Glomerular visceral epithelial cell (primary cell): ENCODE data around the gene CCDC182.

Experiments
- DNase-seq: peaks from one replicate; pipeline ENCODE4 v3.0.0-alpha.2; 2016; ENCODE audit errors: extremely low spot score

Gene CCDC182

DNA sequence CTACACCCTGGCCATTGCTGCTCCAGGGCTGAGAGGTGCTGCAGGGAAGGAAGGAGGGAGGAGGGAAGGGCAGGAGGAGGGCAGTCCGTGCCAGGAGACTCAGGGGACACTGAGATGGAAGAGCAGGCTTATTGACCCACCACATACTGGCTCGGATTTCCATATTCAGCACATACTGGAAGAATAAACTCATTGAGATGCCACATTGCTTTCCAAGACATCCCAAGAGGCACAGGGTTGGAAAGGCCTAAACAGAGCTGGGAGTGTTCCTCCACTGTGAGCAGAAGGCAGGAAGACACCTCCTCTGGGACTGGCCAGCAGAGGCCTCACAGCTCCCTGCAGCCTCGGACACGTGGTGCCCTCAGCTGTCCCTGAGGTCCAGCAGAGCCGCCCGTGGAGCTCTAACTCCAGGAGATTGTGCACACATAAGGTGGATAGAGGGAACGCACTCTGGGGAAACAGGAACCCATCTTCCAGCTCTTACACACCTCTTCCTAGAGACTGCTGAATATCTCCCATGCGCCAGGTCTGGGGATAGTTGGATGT lies 17.4 kb downstream of the CCDC182 start:
- DNase-seq, result no peak

DNA sequence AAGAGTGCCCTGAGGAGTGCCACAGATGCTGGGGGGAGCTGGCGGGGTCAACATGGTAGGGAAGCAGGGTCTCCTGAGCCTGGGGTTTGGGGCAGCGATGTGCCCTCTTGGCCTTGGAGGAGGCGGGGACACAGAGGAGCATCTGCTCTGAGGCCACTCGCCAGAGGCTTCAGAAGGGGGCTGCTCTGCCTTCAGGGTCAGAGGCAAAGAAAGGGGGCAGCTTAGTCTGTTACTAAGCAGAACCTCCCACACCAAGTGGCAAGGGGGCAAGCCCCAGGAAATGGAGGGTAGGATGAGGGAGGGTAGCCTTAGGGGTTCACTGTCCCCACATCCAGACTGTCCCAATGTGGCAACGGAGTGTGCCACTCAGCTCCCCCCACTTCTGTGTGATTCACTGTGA lies 18.3 kb downstream of the CCDC182 start:
- no peak for DNase-seq

DNA sequence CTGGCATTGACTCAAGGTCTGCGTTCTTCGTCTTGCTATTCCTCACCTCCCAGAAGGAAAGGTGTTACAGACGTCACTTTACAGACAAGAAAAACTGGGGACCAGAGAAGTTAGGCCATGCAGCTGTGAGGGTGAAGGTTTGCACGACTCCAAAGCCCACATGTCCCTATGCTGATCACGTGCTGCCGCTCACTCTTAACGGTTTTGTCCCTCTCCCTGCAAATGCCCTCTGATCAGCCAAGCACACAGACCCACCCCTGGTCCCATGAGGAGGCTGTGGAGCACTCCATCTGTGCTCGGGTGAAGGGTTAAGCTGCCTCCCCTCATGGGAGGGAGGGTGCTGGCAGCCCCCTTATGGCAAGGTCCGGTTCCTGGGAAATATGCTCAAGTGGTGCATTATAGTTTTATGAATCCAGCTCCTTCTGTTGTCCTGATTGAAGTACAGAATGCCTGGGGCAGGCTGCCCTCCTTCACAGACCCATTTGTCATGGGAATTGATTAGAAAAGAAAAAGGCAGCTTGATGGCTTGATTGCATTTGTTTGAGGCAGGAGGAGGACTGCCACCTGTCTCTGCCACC lies 18.8 kb downstream of the CCDC182 start:
- DNase-seq, result no peak

DNA sequence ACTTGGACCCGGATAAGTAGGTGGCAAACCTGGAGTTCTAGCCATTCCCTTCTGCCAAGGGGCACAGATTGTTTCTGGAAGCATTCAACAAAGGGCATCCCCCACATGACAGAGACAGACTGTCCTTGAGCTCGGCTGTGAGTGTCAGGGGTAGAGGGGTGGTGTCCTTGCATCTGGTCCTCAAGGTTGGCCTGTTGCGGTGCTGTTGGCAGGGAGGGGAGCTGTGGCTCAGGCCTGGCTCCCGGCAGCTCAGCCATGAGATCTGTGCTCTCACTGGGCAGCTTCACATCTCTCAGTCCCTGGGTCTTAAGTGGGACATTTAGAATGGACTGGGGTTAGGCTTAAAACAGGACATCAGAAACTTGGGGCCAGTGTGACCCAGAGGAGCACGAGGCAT lies 20.4 kb downstream of the CCDC182 start:
- DNase-seq, result no peak

DNA sequence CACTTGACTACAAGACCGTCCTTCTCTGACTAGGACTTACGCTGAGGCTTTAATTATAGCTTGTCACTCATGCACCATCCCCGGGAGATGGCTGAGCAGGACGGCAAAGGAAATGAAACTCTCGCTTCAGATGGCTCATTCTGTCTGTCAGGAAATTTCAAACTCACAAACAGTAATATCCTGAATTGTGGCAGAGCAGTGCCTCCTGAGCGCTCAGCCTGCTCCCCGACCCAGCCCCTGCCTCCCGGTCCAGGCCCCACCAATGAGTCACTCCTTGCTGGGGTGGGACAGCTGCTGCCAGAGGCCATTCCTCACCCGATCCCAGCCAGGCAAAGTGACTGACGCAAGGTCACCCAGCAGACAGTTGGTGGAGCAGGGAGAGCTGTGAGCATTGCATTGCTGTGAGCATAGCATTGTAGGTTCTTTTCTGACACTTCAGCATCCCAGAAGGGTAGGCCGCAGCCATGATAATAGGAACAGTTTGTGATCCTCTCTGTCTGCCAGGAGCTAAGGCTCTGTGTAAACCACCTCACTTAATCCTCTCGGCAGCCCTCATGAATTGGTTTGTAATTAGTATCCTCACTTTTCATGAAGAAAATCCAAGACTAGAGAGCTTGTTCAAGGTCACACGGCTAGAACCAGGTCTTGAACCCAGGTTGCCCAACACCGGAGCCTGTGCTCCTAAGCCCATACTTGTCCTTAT lies 20.9 kb downstream of the CCDC182 start:
- DNase-seq, result peak; percentile 39

DNA sequence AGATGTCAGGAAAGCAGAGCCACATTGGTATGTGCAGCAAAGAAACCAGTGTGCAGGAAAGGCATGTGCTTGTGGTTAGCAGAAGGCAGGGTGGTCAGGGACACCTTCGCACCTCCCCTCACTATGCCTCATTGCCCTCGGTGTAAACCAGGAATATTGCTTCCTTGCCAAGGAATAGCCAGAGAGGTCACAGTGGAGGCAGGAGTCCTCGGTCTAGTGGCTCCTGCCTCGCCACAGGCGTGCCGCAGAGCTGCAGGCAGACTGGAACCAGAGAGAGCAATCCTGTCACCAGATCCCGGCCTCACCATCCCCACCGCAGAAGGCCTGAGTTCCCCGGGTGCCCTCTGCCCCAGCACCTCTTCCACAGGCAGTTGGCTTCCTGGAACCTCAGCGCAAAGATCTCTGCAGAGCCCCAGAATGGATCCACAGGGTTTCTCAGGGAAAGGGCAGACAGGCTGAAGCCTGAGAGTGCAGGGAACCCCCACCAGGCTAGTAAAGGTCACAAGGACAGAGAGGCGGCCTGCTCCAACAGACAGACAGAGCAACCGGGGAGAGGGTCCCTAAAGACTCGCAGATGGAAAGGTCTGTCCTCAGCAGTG lies 21.6 kb downstream of the CCDC182 start:
- DNase-seq, result peak; percentile 91

DNA sequence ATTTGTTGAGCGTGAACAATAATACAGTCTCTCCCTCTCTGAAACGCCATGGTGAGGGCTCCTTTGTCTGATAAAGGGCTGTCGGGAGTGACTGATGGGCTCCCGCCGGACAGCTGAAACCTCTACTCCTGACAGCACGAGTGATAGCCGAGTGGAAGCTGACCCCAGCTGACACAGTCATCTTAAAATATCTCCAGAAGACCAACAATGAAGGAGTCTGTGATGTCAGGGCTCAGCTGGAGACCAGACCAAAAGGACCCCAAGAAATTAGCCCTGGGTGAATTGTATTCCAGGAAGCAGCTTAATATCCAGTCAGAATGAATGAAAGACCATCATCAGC lies 22.4 kb downstream of the CCDC182 start:
- no peak for DNase-seq

DNA sequence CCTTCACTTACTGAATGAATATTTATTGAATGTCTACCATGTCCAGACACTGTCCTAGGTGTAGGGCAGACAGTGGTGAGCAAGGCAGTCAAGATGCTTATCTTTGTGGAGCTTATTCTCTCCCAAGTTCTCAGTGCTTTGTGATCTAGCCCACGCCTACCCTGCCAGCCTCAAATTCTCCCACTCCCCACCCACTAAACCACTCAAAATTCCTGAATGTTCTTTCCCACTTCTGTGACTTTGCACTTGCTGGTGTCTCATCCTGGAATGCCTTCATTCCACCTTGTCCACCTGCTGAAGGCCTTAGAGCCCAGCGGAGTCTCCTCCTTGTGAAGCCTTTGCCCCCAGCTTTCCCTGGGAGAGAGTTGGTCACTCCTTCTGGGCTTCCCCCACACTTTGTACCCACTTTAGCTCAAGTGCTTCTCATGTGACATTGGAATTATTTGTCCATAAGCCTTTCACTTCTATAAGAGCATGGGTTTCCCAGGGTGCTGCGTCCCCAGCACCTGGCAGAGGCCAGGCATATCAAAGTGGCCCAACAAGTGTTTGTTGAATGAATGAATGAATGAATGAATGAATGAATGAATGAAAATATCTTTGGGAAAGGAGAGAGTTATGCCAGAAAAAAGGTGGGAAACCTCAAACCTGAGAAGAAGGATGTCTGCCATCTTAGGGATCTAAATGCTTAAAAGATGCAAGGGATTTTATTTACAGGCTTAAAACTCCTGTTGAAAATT lies 23.0 kb downstream of the CCDC182 start:
- DNase-seq, result no peak

DNA sequence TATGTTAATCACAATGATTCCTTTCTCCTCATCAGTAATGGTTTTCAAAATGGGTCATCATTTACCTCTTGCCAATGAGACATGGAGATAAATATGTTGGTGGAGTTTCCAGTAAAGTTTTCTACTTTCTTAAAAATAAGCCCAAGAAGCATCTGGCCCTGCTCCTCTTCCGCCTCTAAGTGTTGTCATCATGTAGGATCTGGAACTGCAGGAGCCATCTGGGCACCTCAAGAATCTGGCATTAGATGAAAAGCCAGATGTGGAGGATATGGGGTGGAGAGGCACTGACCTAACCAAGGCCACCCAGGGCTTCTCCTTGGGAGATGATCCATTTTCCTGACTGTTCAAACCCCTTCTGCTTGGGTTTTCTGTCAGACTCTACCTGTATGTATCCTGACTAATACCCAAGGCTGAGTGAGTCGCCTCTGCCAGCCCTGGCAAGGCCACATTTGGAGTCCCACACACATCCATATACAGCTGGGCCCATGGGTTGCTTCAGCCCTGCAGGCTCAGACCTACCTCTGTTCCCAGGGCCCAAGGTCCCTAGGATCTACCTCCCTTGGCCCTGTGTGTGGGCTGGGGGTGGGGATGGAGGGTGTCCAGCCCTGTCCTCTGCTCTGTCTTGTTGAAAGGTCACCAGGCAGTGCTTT lies 24.6 kb downstream of the CCDC182 start:
- DNase-seq, result no peak

DNA sequence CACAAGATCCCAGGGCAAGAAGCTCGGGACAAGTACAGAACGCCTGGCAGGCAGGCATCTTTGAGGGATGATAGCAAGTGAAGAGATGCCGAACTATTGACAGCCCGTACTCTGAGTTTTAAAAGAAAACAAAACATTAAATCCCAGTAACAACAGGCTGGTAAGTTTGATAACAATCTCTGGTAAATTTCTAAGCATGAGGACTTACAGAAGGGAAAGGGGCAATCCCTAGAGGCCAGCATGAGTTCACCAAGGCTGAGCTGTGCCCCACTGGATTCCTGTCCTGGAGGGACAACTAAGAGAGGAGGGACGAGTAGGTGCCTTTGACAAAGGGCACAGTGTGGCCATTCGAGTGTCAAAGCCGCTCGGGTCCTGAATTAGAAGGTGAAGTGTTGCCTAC lies 26.2 kb downstream of the CCDC182 start:
- DNase-seq, result no peak

DNA sequence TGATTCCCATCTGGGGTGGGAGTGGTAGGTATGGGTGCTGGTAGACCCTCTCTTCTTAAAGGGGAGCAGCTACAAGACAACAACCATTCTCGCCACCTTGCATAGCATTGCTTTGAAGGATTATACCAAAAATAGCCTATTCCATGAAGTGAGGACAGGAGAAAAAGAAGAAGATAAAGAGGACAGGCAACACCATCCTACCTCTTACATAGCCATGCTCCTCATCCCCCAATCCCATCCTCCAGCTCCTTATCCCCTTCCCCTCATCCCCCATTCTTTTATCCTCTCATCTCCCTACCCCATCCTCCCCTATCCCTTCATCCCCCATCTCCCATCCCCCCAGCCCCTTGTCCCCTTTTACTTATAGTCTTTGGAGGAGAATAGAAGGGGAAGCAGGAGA lies 29.1 kb downstream of the CCDC182 start:
- no peak for DNase-seq

DNA sequence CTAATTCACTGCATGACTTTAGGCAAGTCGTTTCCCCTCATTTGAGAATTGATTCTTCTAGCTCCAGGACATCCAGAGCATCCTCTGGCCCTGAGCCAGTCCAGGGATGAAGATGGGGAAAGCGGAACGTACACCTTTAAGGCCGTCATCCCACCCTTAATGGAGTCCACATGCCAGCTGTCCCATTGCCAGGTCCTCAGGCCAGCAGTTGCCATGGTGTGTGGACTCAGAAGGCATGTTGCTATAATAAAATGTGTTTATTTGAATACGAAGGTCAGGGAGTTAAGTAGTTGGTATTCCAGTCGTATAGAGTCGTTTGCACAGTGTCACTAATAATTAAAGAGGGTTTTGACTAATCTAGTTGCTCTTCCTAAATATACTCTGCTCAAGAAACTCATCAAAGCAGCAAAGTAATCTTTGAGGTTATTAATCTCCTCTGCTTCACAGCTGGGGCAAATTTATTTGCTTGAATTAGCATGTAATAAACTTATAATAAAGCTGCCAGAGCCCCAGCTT lies 30.4 kb downstream of the CCDC182 start:
- no peak for DNase-seq

DNA sequence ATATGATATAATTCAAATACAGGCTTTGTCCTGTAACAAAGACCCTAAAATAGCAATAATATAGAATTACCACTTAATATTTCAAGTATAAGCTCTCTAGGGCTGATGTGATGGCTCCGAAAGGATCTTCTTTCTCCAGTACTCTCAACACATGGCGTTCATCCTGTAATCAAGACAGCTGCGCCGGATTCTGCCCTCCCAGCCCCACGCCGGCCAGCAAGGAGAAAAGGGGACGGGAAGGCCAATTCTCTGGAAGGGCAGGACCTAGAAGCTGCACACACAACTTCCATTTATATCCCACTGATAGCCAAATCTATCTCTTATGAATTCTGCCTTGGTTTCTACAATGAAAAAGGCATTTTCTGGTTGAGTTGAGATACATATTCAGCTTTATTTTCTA lies 32.0 kb downstream of the CCDC182 start:
- DNase-seq, result no peak

DNA sequence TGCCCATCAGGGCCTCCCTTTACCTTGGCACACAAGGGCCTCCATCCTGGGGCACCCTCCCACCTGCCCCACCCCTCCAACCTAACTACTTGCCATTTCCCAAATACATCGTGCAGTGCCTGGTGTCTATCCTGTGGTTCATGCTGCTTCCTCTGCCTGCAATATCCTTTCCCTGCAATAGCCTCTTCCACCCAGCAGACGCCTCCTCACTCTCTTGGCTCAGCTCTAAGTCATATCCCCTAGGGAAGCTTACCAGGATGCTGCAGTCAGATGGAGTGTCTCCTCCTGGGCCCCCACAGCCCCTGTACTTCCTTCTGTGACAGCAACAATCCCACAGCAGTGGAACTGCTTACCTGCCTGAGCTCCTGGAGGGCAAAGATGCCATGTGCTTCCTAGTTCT lies 36.7 kb downstream of the CCDC182 start:
- no peak for DNase-seq

DNA sequence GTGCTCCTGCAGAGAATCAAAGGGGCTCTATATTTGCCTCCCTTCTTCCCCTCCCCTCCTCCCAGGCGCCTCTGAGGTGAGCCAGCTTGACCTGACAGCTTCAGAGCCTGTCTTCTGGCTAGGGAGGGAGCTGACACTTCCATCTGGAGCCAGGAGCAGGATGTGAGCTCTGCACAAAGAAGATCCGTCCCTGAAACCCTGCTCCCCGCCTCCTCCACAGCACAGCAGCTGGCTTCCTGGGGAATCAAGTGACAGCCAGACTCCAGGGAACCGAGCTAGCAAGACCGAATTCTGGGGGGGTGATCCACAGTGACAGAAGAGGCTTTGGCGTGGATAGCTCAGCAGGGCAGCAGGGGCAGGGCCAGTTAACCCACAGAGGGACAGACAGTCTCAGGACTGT lies 37.2 kb downstream of the CCDC182 start:
- DNase-seq, result no peak

DNA sequence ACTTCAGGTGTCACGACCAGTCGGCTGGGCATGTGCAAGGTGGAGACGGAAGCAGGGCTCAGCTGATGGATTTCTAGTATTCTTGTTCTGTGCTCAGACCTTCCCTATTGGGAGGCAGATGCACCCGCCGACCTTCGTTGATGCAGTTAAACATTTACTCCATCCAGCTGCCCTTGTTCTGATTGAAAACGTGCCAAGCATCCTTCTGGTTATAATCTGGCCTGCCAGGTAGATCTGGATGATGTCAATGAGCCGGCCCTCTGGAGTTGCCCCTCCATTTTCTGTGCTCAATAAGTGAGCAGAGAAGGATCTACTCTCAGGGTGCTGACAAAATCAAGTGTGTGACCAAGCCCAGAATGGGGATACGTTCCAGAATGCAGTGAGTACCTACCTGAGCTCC lies 38.3 kb downstream of the CCDC182 start:
- no peak for DNase-seq

DNA sequence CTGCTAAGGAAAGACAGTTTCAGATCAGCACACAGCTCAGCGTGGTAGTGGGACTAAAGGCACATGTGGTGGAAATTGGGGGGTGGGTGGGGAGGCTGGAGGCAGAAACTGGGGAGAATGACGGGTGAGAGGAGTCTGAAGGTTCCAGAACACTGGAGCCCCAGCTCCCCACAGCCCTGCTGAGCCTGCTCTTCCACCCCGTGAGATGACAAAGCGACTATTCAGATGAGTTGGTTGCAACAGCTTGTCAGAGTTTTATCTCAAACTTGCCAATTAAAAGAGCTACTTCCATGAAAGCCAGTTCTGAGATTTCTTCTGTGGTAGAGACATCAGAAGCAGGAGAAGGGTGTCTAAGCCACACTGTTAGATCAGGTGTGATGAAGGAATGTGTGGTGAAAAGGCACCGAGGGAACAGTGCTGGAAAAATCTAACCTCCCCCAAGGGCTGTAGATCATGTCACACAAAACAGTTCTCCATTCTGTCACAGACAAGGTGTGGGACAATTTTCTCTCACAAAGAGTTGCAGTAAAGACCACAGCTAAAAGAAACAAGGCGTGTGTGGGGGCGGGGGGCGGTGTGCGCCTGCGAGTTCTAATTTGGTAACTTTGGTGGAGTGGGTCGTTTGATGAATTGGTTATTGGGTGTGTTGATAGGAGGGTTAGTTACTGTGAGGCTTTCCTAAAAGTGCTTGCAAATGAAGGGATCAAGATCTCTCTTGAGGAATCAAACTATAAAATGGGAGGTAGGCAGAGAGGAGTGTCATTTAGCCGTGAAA lies 39.0 kb downstream of the CCDC182 start:
- no peak for DNase-seq

DNA sequence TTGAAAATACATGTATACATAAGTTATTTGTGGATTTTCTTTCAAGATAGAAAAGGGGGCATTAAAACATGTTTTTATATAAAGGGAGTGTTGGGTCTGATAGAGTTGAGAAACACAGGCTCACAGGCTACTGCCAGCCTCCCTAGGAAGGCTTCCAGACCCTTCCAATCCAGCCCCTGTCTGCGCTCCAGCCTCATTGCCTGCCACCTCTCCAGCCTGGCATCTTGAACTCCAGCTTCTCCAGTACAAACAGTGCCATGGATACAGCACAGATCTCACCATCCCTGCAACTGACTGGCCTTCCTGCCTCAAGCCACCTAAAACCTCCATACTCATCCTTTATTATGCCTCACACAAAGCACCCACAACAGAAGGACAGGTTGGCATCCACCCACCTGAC lies 40.7 kb downstream of the CCDC182 start:
- no peak for DNase-seq

DNA sequence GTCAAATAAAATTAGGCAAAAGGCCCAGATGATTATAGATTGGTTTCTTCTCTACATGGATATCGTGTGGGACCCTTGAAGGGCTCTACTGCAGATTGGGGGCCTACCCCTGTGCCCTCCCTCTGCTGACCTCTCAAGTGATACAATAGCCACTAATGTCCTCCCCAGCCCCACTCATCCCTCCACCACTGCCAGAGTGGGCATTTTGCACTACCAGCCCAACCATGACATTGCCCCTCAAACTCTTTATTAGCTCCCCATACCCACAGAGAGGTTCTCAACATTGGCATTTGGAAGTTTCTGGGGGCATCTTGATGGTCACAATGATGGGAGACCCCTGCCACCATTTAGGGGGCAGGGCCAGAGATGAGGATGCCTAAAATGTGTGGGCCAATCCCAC lies 41.8 kb downstream of the CCDC182 start:
- no peak for DNase-seq

DNA sequence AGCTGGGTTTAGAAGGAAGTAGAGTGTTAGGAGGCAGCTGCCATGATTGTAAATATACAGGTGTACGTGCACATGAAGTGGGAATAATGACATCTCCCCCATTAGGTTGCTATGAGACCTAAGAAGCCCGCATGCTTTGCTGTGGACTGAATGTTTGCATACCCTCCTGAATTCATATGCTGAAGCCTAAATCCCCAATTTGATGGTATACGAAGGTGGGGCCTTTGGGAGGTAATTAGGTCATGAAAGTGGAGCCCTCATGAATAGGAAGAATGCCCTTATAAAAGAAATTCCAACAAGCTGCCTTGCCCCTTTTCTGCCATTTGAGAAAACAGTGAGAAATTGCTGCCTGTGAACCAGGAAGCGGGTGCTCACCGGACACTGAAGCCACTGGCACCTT lies 44.0 kb downstream of the CCDC182 start:
- DNase-seq, result no peak

DNA sequence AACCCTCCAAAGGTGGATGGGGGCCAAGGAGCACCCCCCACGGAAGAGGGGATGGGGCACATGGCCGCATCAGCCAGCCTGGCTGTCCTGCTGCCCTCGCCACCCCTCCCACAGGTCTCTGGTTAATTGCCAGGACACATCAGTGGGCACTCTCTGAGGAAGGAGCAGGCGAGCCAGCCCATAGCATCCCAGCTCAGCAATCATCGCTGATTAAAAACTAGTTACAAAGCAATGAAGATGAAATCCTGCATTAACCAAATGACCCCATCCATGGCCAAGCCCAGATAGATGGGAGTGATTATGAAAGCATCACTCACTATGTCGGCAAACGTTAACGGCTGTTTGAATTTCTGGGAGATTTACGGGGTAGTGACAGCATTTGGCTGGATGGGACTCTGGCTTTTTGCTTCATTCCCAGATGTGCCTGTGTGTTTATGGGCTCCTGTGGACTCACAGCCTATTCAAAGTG lies 45.3 kb downstream of the CCDC182 start:
- no peak for DNase-seq
